Activated CD4-positive, alpha-beta memory T cell treated with anti-CD3 and anti-CD28 coated beads for 36 hours (primary cell): ENCODE data around the gene KRTAP17-1. TPM values are rescaled to one million over a fixed set of nuclear protein-coding genes. Genes with fewer than 3 reads are reported as not detected.

Experiments
- CTCF ChIA-PET: fragments of 350-600 bp; sonication (Branson Sonifier 250); formaldehyde crosslinking; loops from one replicate; lab custom pipeline; 2021; ENCODE audit warnings: antibody characterized with exemption, inconsistent platforms; lab: Charles Lee
- POLR2A ChIA-PET: fragments of 350-600 bp; sonication (Branson Sonifier 250); formaldehyde crosslinking; loops from one replicate; lab custom pipeline; 2021; ENCODE audit warnings: antibody characterized with exemption; lab: Charles Lee
- DNase-seq: peaks from one replicate; pipeline ENCODE4 v3.0.0-alpha.2; 2020
- H3K27ac Mint-ChIP-seq: one replicate; pipeline ENCODE4 v1.8.0; 2021; ENCODE audit warnings: mixed read lengths
- H3K27me3 Mint-ChIP-seq: one replicate; pipeline ENCODE4 v1.8.0; 2021; ENCODE audit warnings: mixed read lengths
- H3K36me3 Mint-ChIP-seq: one replicate; pipeline ENCODE4 v1.8.0; 2021; ENCODE audit warnings: mixed read lengths
- H3K4me1 Mint-ChIP-seq: one replicate; pipeline ENCODE4 v1.8.0; 2021; ENCODE audit warnings: low read depth, mixed read lengths
- H3K4me3 Mint-ChIP-seq: one replicate; pipeline ENCODE4 v1.8.0; 2021; ENCODE audit warnings: mild to moderate bottlenecking, mixed read lengths
- H3K9me3 Mint-ChIP-seq: one replicate; pipeline ENCODE4 v1.8.0; 2021; ENCODE audit warnings: mixed read lengths
- intact Hi-C: fragments of 100-400 bp; cut with micrococcal nuclease; formaldehyde crosslinking; loops from one replicate; pipeline ENCODE4 v1.15.1; 2023
- total RNA-seq, 2 experiments: library from RNA; stranded (reverse); gene quantifications; one replicate each; pipeline ENCODE4 v1.2.3, GENCODE V29; 2021

The KRTAP17-1 gene
- total RNA-seq, 2 experiments from 2014 or later = not detected

DNA sequence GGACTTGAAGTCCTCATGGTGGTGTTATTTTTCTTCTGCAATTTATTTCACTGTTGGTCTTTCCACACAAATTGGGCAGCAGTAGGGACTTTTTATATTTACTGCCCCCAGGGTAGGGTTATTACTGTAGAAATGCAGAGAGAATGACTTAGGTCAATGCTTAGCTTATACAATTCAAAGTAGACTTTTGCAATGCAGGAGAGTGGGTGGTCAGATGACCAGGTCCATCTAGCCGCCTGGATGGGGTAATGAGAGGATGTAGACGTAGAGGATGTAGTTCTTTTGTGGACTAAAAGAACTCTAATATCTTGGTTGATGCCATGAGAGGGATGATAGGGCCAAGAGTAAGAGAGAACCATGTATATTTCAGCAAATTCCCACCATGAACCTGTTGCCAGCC lies 2.7 kb upstream of the KRTAP17-1 start:
- Mint-ChIP-seq H3K4me3 (no peak overlapping the region), H3K9me3 (peaks cover 14% of the 10 kb centered on the region), H3K36me3 (peaks cover 6% of the 10 kb centered on the region), H3K27me3 (no peaks in the 10 kb centered on the region), H3K27ac (no peak overlapping the region), H3K4me1 (peaks cover 9% of the 10 kb centered on the region)
- intact Hi-C loops = no loop called here
- DNase-seq = no peak
- ChIA-PET POLR2A (no interaction called here), CTCF (no interaction called here)

DNA sequence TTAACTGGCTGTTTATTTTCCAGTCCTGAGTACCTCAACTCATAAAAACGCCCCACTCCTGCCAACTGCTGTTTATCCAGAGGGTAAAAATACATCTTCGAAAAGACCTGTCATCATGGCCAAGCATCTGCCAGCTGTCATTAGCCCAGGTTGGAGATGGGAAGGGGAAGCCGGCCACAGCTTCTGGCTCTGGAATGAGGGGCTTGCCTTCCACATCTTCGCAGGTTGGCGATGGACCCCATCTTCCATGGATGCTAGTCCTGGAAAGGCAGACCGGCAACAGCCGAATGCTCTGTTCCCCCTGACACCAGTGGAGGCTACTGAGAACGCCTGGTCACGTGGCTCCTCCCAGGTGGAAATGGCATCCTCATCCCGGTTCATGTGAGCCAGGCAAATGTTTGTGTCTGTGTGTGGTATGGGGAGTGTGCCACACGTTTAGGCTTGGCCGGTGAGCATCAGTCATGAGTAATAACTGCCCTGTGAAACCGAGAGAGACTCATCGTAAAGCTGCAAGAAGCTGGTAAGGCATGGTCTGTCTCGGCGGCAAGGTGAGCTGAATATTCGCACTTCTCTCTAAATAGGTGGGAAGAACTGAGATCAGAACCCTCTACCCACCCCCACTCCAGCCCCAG lies 420 bp upstream of the KRTAP17-1 start:
- ChIA-PET POLR2A (no interaction called here), CTCF (no interaction called here)
- H3K4me1 Mint-ChIP-seq = peaks cover 5% of the 10 kb centered on the region
- H3K4me3 Mint-ChIP-seq = no peak overlapping the region
- intact Hi-C loops = no loop called here
- no peak for DNase-seq
- H3K36me3 Mint-ChIP-seq = peaks cover 6% of the 10 kb centered on the region
- no peaks in the 10 kb centered on the region for H3K27me3 Mint-ChIP-seq
- no peak overlapping the region for H3K27ac Mint-ChIP-seq
- H3K9me3 Mint-ChIP-seq = peaks cover 14% of the 10 kb centered on the region

DNA sequence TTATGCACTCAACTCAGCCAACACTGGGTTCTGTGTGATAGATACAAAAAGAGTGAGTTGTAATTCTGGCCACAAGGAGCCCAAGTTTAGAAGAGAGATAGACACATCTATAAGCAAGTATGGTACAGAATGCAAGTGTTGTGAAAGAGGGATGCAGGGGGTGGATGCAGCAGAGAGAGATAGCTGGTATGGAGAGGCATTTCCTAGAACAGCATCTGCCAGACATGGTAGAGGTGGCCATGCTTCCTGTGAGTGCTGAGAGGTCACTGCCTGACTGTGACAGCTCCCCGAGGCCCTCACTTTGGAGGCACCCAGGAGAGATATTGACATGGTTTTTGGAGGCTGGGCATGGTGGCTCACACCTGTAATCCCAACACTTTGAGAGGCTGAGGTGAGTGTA lies 4.4 kb downstream of the KRTAP17-1 start:
- Mint-ChIP-seq H3K4me1 (peaks cover 46% of the 10 kb centered on the region), H3K27ac (no peak overlapping the region), H3K4me3 (no peak overlapping the region), H3K36me3 (no peaks in the 10 kb centered on the region), H3K27me3 (no peaks in the 10 kb centered on the region), H3K9me3 (no peaks in the 10 kb centered on the region)
- intact Hi-C loops = no loop called here
- CTCF ChIA-PET = interaction anchor here (1.1 kb wide), 1 partner anchor 12 kb away, joined by 5 read pairs; no protein-coding TSS in a partner anchor
- no peak for DNase-seq
- POLR2A ChIA-PET = interaction anchor here (0.7 kb wide), 1 partner anchor 331 kb away, joined by 3 read pairs; no protein-coding TSS in a partner anchor

DNA sequence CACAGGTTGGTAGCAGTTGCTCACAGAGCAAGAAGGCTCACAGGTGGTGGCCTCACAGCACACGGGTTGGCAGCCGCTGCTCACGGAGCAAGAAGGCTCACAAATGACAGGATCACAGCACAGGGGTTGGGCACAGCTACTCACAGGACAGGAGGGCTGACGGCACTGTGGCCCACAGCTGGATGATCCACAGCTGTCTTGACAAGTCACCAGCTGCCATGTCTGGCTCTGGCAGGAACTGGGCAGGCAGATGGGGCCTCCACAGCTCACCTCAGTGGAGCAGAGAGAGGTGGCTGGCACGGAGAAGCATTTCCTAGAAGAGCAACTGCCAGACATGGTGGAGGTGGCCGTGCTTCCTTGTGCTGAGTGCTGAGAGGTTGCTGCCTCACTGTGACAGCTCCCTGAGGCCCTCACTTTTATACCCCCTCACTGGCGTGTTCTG lies 6.6 kb downstream of the KRTAP17-1 start, which contains the start of gene KRTAP16-1:
Gene KRTAP16-1, minus strand, starts transcription at position 392 of the 442 bp plus-strand sequence. Its CDS starts 56 bp downstream, at position 336.
- peak; percentile 64 for DNase-seq
- H3K27me3 Mint-ChIP-seq = no peaks in the 10 kb centered on the region
- peak within 1 kb of the TSS; percentile 82 for H3K27ac Mint-ChIP-seq
- H3K4me3 Mint-ChIP-seq = peak within 1 kb of the TSS; percentile 55
- intact Hi-C loops = loop anchor here (2.0 kb wide), 2 partner anchors 14 to 30 kb away; no protein-coding TSS in a partner anchor
- ChIA-PET POLR2A (no interaction called here), CTCF (interaction anchor here (0.9 to 1.8 kb wide), 5 partner anchors 13 to 402 kb away, joined by 3 to 18 read pairs (median 4); no protein-coding TSS in a partner anchor)
- H3K36me3 Mint-ChIP-seq = no peaks in the 10 kb centered on the region
- H3K9me3 Mint-ChIP-seq = no peaks in the 10 kb centered on the region
- peaks cover 46% of the 10 kb centered on the region for H3K4me1 Mint-ChIP-seq

GRCh38 chr17:41308251-41308917 lies 7.1 kb downstream of the KRTAP17-1 start:
- POLR2A ChIA-PET = no interaction called here

GRCh38 chr17:41307647-41308046 lies 7.9 kb downstream of the KRTAP17-1 start:
- intact Hi-C loops = loop anchor here (2.0 kb wide), 2 partner anchors 15 to 31 kb away; no protein-coding TSS in a partner anchor
- Mint-ChIP-seq H3K36me3 (no peaks in the 10 kb centered on the region), H3K27ac (peak overlapping the region; percentile 16), H3K27me3 (no peaks in the 10 kb centered on the region), H3K9me3 (no peaks in the 10 kb centered on the region), H3K4me3 (no peak overlapping the region), H3K4me1 (peaks cover 46% of the 10 kb centered on the region)
- ChIA-PET CTCF (interaction anchor here (0.7 to 1.4 kb wide), 2 partner anchors 14 to 355 kb away, joined by 3 to 6 read pairs; no protein-coding TSS in a partner anchor), POLR2A (no interaction called here)
- no peak for DNase-seq

More at GRCh38 chr17:41308251-41308917, 7.1 kb downstream of the KRTAP17-1 start:
- H3K27me3 Mint-ChIP-seq = no peaks in the 10 kb centered on the region
- DNase-seq = peak; percentile 80
- CTCF ChIA-PET = interaction anchor here (0.9 to 1.8 kb wide), 5 partner anchors 14 to 402 kb away, joined by 3 to 18 read pairs (median 4); no protein-coding TSS in a partner anchor
- peak overlapping the region; percentile 55 for H3K4me3 Mint-ChIP-seq
- no peaks in the 10 kb centered on the region for H3K36me3 Mint-ChIP-seq
- peaks cover 46% of the 10 kb centered on the region for H3K4me1 Mint-ChIP-seq
- no peaks in the 10 kb centered on the region for H3K9me3 Mint-ChIP-seq
- H3K27ac Mint-ChIP-seq = peak overlapping the region; percentile 82
- intact Hi-C loops = loop anchor here (2.0 kb wide), 2 partner anchors 14 to 30 kb away; no protein-coding TSS in a partner anchor

DNA sequence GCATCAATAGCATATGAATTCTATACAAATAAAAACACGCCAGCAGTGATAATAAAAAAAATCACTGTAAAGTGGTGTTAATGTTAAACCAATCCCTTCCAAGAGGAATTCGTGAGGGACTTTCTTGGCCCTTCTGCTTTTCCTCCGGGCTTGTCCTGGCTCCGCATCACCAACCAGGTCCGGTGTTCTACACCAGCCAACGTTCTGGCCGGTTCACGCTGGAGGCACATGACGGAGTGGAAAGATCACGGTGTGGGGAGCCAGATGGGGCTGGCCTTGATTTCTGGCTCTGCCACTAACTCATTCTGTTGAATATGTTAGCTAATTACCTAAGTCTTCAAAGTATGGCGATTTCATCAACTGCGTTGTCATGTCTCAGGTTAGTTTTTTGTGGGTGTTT lies 11.4 kb downstream of the KRTAP17-1 start:
- no peak overlapping the region for H3K4me3 Mint-ChIP-seq
- intact Hi-C loops = no loop called here
- H3K4me1 Mint-ChIP-seq = peaks cover 30% of the 10 kb centered on the region
- ChIA-PET POLR2A (no interaction called here), CTCF (interaction anchor here (0.7 to 1.5 kb wide), 2 partner anchors 18 to 114 kb away, joined by 3 to 4 read pairs; no protein-coding TSS in a partner anchor)
- H3K9me3 Mint-ChIP-seq = peaks cover 3% of the 10 kb centered on the region
- no peaks in the 10 kb centered on the region for H3K27me3 Mint-ChIP-seq
- no peak overlapping the region for H3K27ac Mint-ChIP-seq
- no peaks in the 10 kb centered on the region for H3K36me3 Mint-ChIP-seq
- no peak for DNase-seq

GRCh38 chr17:41302981-41303380 lies 12.5 kb downstream of the KRTAP17-1 start:
- Mint-ChIP-seq H3K27me3 (no peaks in the 10 kb centered on the region), H3K36me3 (no peaks in the 10 kb centered on the region), H3K27ac (no peak overlapping the region), H3K4me1 (peaks cover 19% of the 10 kb centered on the region), H3K9me3 (peaks cover 3% of the 10 kb centered on the region), H3K4me3 (no peak overlapping the region)
- POLR2A ChIA-PET = no interaction called here
- CTCF ChIA-PET = no interaction called here
- intact Hi-C loops = no loop called here
- no peak for DNase-seq

- no peak for DNase-seq
- Mint-ChIP-seq H3K4me3 (no peak within 1 kb of the TSS), H3K27me3 (no peaks in the 10 kb centered on the region), H3K4me1 (peaks cover 11% of the 10 kb centered on the region), H3K27ac (no peak within 1 kb of the TSS), H3K9me3 (peaks cover 3% of the 10 kb centered on the region), H3K36me3 (no peaks in the 10 kb centered on the region)
- intact Hi-C loops = no loop called here
- ChIA-PET CTCF (no interaction called here), POLR2A (no interaction called here)
Measured at GRCh38 chr17:41301916-41302901, 13.3 kb downstream of the KRTAP17-1 start, which contains the start of gene KRTAP29-1. KRTAP29-1 (minus strand) TSS chr17:41302851; CDS start chr17:41302851, 0 bp downstream.

DNA sequence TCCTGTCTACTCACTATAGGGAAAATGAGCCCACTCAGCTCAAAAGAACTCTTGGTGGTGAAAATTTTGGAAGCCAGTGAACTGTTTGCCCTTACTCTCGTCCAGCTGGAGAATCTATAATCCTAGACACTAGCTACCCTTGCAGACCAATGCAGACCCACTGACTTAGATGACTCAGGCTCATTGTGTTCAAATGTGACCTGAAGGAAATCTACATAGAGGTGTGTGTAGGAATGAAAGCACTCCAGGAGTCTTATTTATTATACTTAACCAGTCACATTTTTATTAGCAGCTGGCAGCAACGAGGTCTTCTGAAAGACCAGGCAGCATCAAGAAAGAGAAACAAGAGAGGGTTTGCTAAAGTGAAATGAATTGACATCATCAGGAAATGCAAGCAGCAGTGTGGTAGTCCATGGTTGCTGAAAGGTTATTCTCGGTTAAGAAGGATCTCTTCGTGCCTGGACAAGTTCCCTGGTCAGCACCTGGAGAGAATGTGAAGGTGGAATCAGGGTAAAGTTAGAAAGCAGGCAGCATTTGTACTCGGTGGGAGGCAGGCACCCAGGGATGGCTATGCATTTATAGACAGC lies 14.2 kb downstream of the KRTAP17-1 start:
- H3K36me3 Mint-ChIP-seq = no peaks in the 10 kb centered on the region
- peaks cover 3% of the 10 kb centered on the region for H3K4me1 Mint-ChIP-seq
- intact Hi-C loops = no loop called here
- ChIA-PET CTCF (no interaction called here), POLR2A (no interaction called here)
- H3K4me3 Mint-ChIP-seq = no peak overlapping the region
- peaks cover 3% of the 10 kb centered on the region for H3K9me3 Mint-ChIP-seq
- H3K27ac Mint-ChIP-seq = no peak overlapping the region
- DNase-seq = no peak
- no peaks in the 10 kb centered on the region for H3K27me3 Mint-ChIP-seq
